Measurements from ENCODE around the gene EHMT1.

Gene EHMT1

DNA sequence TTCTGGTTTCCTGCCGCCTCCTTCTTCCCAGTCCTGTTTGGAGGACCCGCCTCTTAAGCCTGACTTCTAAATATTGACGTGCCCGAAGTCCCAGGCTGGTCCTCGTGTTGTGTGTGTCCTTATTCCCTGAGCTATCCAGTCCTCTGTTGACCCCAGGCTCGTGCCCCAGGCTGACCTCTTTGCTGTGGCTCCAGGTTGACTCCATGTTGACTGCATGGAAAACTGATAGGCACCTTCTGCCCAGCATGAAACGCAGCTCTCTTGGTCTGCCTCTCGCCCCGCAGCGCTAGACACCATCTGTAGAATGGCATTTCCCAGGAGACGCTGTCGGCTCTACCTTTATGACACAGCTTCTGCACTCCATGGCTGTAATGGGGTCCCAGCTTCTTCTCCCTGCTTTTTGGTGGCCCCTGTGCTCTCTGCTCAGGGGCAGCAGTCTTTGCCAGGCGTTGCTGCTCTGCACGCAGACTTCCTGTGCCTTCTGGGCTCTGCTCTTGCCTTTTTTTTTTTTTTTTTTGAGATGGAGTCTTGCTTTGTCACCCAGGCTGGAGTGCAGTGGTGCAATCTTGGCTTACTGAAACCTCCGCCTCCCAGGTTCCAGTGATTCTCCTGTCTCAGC lies 28.4 kb downstream of the EHMT1 start:
- no peak for DNase-seq

DNA sequence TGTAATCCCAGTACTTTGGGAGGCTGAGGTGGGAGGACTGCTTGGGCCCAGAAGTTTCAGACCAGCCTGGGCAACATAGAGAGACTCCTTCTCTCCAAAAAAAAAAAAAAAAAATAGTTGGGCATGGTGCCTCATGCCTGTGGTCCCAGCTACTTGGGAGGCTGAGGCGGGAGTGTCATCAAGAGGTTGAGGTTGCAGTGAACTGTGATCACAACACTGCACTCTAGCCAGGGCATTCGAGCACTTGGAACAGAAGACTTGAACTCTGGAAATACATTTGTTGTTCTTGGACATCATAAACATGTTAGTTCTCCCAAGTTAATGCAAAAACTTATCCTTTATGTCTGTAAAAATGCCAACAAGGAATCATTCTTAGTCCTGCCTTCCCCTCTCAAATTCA lies 29.6 kb downstream of the EHMT1 start:
- DNase-seq, result no peak

DNA sequence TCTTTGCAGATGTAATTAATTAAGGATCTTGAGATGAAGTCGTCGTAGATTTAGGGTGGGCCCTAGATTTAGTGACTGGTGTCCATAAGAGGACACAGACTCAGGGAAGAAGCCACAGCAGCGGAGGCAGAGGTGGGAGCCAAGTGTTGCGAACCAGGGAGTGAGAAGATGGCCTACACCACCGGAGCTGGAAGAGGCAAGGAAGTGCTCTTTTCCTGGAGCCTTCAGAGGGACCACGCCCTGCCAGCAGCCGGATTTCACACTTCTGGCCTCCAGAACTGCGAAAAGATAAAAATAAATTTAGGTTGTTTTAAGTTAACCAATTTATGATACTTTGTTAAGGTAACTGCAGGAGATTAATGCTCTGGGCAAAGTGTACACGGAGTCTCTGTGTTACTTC lies 30.7 kb downstream of the EHMT1 start:
- no peak for DNase-seq

DNA sequence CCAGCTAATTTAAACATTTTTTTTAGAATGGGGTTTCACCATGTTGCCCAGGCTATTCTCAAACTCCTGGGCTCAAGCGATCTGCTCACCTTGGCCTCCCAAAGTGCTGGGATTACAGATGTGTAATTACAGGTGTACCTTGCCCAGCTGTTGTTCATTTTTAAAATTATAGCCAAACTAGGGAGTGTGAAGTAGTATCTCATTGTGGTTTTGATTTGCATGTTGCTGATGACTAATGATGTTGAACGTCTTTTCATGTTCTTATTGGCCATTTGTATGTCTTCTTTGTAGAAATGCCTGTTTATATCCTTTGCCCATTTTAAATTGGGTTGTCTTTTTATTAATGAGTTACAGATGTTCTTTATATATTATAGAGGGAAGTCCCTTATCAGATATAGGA lies 31.5 kb downstream of the EHMT1 start:
- DNase-seq, result no peak

DNA sequence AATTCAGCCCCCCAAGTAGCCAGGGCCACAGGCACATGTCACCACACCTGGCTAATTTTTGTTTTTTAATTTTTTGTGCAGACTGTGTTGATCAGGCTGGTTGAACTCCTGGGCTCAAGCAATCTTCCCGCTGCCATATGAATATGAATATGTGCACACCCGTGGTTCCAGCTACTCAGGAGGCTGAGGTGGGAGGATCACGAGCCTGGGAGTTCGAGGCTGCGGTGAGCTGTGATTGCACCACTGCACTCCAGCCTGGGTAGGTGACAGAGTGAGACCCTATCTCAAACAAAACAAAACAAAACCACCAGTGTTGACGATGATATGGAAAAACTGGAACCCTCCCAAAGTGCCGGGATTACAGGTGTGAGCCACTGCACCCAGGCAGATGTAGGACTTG lies 32.0 kb downstream of the EHMT1 start:
- no peak for DNase-seq

DNA sequence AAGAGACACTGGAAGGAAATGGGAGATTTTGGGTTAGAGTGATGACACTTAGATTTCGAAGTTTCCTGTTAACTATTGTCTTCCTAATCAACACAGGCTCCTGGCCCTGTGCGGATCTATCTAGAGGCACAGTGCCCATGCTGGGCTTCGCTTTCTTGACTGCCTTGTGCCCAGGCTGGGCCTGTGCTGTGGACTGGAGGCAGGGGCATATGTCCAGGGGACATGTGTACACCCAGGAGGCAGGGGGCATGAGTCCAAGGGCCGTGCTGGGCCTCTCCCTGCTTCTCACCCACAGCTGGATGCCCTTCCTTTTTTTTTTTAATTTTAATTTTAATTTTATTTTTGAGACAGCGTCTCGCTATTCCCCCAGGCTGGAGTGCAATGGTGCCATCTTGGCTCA lies 37.6 kb downstream of the EHMT1 start:
- DNase-seq, result no peak

DNA sequence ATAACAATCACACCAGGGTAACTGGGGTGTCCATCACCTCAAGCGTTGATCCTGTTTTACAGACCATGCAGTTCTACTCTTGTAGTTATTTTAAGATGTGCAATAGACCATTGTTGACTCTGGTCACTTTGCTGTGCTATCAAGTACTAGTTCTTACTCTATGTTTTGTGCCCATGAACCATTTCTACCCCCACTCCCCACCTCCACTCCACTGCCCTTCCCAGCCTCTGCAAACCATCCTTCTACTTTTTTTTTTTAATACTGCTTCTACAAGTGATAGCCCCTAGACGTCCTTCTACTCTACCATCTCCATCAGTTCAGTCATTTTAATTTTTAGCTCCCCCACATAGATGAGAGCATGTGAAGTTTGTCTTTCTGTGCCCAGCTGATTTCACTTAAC lies 38.8 kb downstream of the EHMT1 start:
- no peak for DNase-seq

DNA sequence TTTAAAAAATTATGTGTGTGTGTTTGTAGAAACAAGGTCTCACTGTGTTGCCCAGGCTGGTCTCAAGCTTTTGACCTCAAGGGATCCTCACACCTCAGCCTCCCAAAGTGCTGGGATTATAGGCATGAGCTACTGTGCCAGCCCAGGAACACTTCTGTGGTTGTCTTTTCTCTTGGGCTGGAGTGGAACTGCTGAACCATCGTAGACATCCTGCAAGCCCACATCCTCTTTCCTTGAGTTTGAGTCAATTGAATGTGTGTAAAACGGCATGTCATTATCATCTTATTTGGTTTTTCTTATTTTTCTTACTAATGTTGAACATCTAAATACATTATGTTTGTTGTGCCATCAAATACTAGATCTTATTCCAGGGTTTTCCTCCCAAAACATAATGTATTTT lies 40.0 kb downstream of the EHMT1 start:
- no peak for DNase-seq

DNA sequence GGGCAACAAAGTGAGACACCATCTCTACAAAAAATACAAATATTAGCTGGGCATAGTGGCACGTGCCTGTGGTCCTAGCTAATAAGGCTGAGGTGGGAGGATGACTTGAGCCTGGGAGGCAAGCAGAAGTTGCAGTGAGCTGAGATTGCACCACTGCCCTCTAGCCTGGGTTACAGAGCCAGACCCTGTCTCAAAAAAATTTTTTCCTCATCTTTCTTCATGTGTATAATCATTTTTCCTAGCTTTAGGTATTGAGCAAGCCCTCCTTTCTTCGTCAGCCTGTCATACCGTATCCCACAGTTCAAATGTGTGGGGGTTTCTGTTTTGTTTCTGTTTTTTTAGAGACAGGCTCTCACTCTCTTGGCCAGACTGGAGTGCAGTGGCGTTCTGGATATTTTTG lies 41.3 kb downstream of the EHMT1 start:
- no peak for DNase-seq

DNA sequence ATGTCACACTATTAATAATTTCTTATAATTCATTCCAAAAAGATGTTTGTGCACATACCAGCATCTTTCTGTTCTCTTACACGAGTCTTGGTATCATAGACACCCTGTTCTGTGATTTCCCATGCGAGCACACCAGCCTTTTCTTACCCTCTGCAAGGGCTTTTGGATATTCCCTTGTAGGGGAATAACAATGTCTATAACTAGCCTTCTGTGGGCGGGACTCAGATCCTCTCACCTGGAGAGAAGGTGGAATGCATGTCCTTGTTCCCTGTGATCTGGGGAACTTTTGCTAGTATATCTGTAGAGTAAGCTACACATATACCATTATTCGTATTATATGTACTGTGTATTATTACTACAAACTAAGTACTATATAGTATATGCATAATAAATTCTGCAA lies 44.8 kb downstream of the EHMT1 start:
- DNase-seq, result no peak

DNA sequence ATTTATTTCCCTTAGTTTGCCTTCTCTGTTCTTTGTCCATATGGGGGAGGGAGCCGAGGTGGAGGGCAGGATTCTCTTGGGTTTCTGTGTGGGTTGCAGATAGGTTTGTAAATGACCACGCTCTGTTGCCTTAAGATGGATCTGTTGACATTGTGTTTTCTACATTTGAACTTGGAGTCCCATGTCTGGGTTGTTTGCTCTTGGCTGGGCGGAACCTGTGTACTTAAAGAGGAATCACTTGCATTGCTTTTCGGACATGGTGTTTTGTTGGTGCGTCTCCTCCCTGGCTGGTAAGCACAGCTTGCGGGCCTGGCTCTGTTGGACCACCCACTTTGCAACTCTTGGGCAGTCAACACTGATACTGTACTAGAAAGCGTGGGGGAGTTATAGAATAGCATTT lies 45.9 kb downstream of the EHMT1 start:
- DNase-seq, result no peak

DNA sequence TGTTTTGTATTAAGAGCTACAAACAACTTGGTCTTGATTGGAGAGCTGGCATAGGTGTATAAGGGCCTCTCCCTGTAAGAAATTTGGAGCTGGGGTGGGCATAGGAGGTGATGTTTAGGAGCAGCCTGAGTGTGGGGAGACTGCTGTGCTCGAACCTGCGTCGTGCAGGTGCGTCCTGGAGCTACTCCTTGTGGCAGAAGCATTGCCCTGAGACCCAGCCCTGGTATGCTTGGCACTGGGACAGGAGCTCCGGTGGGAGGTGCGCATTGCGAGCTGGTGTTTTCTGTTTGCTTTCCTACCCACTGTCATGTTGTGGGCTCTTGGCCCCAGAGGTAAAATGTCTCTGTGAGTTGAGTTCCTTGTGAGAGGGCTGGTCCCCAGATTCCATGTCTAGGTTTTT lies 46.4 kb downstream of the EHMT1 start:
- DNase-seq, result no peak

DNA sequence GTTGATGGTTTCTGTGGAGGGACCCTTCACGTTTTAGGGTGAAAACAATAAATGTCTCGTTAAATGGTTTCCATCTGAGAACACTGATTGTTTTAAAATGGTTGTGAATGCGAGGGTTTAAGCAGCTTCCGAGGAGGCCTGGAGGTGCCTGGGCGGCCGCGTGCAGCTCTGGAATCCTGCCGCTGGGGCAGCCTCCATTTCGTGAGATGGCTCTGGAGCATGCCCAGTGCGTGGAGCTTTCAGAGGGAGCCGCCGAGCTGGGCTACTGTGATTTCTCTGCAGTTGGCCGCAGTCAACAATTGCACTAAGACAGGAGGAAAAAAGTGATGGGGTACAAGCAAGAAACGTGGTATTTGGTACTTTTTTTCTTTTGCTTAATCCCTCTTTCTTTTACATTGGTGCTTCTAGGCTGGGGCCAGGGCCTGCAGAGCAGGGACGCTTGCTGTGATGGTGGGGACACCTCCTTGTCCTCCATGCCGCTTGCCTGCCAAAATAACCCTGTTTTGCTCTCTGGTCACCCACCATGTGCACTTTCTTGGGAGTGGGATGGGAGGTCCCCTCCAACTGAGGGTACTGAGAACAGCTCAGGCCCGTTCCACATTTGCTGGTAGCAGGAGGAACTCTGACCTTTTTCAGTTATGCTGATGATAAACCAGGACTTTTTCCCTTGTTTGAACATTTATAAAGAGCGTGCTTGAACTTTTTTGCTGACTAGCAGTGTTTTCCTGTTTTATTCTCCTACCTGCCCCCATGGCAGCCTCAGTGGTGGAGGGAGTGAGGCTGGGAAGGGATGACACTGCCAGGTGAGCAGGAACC lies 47.1 kb downstream of the EHMT1 start:
- no peak for DNase-seq

DNA sequence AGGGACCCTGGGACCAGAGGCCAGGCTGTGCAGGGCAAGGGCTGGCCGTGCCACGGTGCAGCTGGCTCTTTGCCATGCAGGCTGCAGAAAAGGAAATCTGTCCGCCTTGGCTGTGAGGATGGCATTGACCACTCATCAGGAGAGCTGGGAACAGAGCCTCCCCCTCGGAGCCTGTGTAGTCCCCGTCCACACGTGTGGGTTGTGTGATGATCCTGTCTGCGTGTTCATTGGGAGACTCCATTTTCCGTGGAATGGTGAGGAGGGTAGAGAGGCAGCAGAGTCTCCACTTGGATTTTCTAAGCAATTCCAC lies 47.7 kb downstream of the EHMT1 start:
- DNase-seq, result no peak

DNA sequence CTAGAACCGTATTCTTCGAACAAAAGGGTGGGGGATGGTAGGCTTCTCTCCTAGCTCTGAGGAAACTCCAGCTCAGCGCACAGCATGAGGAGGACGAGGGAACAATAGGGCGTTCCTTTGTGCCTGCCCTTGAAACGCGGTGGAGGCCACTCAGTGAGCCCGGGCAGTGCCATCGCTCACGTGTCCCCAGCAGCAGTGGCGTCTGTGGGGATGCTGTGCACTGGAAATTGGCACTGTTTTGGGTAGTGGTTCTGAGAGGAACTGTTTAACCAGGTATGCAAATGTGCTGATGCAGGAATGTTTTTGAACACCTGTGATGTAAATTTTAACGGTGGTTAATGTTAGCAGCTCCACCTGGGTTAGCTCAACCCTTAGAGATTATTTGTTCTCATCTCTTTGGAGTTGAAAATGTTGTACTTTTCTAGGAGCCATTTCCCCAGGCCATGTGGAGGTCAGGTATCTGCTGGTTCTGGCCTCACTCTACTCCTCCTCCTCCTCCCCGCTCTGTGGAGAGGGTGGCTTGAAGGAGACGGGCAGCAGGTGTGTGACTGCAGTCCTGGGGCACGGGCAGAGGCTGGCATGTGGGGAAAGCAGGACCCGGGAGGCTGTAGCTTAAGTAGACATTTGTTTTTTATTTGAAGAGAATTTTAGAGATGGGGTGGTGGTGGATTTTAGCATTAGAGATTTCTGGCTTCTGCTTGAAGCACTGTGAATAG lies 48.3 kb downstream of the EHMT1 start:
- no peak for DNase-seq

DNA sequence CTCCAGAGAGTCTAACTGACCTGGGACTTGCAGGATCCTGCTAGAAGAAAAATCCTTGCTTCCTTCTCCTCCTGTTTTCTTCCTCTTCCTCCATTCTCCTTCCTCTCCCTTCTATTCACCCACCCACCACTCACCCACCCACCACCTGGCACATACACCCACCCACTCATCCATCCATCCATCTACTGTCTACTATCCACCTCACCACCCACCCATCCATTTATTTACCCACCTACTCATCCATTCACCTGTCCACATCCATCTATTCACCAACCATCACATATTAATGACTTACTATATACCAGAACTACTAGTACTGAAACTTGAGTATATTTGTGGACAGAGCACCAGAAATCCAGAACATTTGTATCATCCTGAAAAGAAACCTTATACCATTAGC lies 49.4 kb downstream of the EHMT1 start:
- DNase-seq, result no peak

DNA sequence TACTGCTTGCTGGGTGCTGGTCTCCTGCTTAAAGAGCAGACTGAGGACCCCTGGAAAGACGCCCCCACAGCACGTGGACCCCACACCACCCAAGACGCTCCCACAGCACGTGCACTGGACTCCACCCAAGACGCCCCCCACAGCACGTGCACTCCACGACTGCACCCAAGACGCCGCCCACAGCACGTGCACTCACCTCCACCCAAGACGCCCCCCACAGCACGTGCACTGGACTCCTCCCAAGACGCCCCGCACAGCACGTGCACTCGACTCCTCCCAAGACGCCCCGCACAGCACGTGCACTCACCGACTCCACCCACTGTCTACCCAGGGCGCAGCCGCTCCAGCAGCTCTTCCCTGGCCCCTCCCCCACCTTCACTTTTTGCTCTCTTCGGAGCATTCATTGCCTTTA lies 50.5 kb downstream of the EHMT1 start:
- peak; percentile 9 for DNase-seq

DNA sequence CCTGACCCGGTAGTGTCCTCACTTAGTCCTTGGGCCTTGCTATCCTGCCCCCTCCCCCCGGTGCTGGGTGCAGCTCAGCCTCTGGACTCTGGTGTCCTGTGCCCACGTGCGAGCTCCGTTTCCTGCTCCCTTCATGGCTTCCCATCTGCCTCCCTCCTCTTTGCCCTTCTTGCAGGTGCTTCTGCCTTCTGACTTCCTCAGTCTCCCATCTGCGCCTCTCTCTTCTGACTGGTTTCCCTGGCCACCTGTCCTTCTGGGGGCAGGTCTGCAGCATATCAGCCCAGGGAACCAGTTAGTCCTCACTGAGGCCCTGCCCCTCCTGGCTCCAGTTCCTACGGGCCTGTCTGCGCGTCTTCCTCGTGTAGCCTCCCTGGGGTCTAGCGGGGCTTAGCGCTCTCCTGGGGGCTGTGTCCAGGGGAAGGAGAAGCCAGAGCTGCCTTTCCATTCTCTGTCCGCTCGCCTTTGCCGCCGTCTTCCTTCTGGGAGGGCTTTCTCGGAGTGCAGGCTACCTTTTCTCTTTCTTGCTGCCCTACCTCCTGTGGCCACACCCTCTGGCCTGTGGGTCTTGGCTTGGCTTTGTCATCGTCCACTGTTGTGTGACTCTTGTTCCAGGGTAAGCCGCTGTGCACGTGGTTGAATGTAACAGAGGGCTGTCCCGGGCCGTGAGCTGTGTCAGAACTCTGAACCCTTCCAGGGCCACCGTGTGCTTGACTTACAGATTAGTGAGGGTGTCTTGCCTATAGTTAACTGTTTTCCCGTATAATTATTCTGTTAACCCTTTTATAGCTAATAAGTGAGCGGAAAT lies 51.8 kb downstream of the EHMT1 start:
- no peak for DNase-seq

DNA sequence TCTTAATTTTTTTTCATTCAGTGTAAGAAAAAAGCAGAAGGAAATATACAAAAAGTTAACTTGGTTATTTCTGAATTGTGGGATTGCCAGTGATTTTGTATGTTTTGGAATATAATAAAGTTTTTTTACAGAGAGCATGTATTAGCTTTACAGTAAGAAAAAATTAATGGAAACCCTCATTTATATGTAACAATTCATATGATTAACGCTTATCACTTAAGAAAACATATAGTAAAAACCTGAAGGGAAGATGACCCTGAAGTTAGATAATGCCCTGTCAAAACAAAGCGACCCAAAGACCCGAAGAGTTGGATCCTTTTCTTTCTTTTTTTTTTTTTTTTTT lies 52.4 kb downstream of the EHMT1 start:
- no peak for DNase-seq

DNA sequence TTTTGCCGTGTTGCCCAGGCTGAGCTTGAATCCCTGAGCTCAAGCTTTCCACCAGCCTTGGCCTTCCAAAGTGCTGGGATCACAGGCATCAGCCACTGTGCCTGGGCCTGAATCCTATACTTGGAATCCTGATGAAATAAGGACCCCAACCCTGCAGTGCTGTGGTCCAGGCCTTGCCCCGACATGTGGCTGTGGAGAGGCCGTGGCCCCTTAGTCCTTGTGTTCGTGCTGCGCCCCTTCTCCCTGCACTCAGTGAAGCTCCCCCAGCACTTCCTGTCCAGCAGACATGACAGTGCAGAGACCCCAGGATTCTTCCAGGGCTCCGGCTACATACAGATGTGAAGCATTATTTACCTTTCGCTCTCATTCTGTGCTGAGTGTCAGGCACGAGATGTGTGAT lies 52.9 kb downstream of the EHMT1 start:
- no peak for DNase-seq

DNA sequence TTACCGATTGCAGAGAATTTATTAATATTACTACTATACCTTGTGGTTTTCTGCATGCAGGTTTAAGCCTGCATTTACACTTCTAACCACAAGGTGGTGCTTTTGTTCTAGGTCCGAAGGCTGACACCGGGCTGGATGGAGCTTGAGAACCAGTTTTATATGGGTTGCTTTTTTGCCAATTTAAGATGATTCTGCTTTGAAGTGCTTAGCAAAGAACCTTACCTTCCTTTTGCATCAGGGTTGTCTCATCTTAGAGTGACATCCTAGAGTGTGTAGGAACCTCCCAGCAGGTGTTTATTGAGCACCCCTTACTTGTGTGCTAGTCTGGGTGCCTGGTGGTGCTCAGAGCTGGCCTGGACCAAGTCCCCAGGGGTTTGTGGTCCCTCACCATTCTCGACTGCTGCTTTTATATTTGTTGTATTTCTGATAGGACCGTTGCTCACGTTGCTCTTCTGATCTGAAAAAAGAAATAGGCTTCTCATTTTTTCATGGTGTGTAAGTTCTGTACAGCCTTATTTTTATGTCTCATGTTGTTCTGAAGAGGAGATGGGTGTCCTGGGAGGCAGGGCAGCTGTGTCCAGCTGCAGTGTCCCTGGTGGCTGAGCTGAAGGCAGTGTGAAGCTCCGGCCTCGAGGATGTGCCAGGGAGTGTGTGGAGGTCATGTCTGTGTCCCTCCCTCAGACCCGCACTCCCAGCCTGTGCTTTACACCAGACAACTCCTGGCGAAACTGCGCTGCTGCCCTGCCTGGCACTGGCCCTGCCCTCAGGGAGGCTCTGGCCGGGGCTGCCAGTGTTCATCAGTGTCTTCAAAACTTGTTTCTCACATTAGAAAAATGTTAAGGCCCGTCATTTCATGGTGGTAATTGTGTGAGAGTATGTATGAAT lies 54.3 kb downstream of the EHMT1 start:
- peak; percentile 51 for DNase-seq

DNA sequence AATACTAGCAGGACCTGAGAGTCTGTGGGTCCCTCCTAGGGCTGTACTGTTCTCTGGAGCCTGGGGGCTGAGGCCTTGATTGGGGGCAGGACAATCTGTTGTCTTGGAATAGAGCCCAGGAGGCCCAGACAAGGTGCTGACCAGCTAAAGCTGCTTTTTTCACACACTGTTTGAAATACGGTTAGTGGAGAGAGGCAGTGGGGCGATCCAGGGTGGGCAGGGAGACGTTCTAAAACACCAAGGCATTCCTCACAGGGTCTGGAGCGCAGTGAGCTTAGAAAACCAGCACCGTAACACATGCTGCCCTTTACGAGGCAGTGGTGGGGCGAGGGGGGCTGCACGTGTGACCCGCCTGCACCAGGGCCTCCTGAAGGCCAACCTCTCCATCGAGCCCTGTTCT lies 55.1 kb downstream of the EHMT1 start:
- no peak for DNase-seq
